Measurements from ENCODE around the gene SLC7A8. TPM values are rescaled to one million over a fixed set of nuclear protein-coding genes. Genes with fewer than 3 reads are reported as not detected.

Gene SLC7A8
- total RNA-seq, 1 donor from 2014 or later, result 56.5 TPM

DNA sequence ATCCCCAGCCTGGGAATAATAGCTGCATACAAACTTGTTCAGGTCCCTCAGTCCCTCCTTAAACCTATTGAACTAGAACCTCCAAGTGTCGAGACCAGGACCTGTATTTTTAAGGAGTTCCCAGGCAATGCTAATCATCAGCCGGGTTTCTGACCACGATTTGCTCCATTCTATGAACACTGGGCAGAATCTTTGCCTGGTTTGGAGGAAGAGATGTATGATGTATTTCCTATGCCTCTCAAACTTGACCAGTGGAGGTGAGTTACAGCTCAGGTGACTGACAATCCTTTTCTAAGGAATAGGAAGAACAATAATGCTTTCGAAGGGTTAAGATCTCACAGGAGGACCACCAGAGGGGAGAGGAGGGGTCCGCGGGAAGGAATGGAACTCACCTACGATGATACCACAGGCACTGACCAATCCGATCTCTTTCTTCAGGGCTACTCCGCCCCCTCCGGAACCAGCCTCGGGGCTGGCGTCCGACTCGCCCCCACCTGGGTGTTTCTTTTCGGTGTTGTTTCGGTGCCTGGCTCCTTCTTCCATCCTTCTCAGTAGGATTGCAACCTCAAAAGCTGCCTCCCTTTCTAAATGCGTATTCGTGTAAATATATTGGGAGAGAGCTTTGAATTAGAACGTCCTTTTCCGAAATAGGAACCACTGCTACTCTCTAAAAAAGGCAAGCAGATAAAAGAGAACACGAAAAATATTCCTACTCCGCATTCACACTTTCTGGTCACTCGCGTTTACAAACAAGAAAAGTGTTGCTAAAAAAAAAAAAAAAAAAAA lies 895 bp downstream of the SLC7A8 start:
- peaks cover 42% of the 10 kb centered on the region for H3F3A ChIP-seq (ENCODE audit: low read depth)
- peak overlapping the region; percentile 22 for H3K9ac ChIP-seq
- peaks cover 52% of the 10 kb centered on the region for H3K79me2 ChIP-seq (ENCODE audit: low read depth)
- no peaks in the 10 kb centered on the region for H3K27me3 ChIP-seq
- TF ChIP-seq EZH2phosphoT487 (IDR thresholded peaks at IDR 0.05) (no peak), EZH2 (IDR thresholded peaks at IDR 0.05) (no peak)
- TF ChIP-seq, protein P1, sequence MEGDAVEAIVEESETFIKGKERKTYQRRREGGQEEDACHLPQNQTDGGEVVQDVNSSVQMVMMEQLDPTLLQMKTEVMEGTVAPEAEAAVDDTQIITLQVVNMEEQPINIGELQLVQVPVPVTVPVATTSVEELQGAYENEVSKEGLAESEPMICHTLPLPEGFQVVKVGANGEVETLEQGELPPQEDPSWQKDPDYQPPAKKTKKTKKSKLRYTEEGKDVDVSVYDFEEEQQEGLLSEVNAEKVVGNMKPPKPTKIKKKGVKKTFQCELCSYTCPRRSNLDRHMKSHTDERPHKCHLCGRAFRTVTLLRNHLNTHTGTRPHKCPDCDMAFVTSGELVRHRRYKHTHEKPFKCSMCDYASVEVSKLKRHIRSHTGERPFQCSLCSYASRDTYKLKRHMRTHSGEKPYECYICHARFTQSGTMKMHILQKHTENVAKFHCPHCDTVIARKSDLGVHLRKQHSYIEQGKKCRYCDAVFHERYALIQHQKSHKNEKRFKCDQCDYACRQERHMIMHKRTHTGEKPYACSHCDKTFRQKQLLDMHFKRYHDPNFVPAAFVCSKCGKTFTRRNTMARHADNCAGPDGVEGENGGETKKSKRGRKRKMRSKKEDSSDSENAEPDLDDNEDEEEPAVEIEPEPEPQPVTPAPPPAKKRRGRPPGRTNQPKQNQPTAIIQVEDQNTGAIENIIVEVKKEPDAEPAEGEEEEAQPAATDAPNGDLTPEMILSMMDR (IDR thresholded peaks at IDR 0.05), result no peak
- Mint-ChIP-seq H3K4me1 (peaks cover 31% of the 10 kb centered on the region), H3K27me3 (ENCODE audit: insufficient read depth, low read depth) (peaks cover 3% of the 10 kb centered on the region), H3K27ac (no peak overlapping the region), H3K4me3 (no peak overlapping the region), H3K36me3 (peaks cover 2% of the 10 kb centered on the region), H3K9me3 (no peaks in the 10 kb centered on the region)
- H3K27ac ChIP-seq, result no peak overlapping the region
- no peaks in the 10 kb centered on the region for H3K36me3 ChIP-seq
- peaks cover 21% of the 10 kb centered on the region for H3K4me1 ChIP-seq
- peak overlapping the region; percentile 64 for H2AFZ ChIP-seq (replicated peaks)
- peak overlapping the region; percentile 79 for H3K4me3 ChIP-seq
- DNase-seq (ENCODE audit: low spot score), result peak; percentile 88
- H4K20me1 ChIP-seq (ENCODE audit: low read depth), result no peaks in the 10 kb centered on the region
- no peaks in the 10 kb centered on the region for H3K9me3 ChIP-seq (ENCODE audit: low read depth)
- H3K4me2 ChIP-seq, result peak overlapping the region; percentile 77

DNA sequence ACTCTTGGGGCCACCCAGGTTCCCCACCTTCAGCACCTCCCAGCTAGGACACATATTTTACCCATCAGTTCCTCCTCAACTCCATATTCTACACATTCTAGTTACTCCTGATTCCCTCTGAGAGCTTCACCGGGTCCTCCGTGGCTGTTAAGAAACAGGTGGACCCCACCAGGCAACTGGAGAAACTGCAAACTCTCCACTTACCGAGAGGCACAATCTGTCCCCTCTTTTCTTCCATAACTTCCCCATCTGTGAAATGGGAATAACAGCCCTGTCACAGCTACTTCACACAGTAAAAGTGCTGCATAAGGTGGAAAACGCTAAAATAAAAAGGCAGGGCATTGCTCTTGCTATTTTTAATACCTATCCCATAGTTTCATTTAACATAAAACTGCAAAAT lies 1.5 kb downstream of the SLC7A8 start:
- Histone ChIP-seq H4K20me1 (ENCODE audit: low read depth) (no peaks in the 10 kb centered on the region), H2AFZ (replicated peaks) (peak overlapping the region; percentile 5), H3K4me2 (peak overlapping the region; percentile 77), H3K4me3 (peak overlapping the region; percentile 79), H3K9me3 (ENCODE audit: low read depth) (no peaks in the 10 kb centered on the region), H3K4me1 (peaks cover 24% of the 10 kb centered on the region), H3K27ac (no peak overlapping the region), H3K36me3 (no peaks in the 10 kb centered on the region), H3F3A (ENCODE audit: low read depth) (peaks cover 49% of the 10 kb centered on the region), H3K27me3 (no peaks in the 10 kb centered on the region), H3K79me2 (ENCODE audit: low read depth) (peaks cover 58% of the 10 kb centered on the region), H3K9ac (peak overlapping the region; percentile 22)
- Mint-ChIP-seq H3K9me3 (no peaks in the 10 kb centered on the region), H3K27me3 (ENCODE audit: insufficient read depth, low read depth) (peaks cover 3% of the 10 kb centered on the region), H3K4me1 (peaks cover 31% of the 10 kb centered on the region), H3K27ac (no peak overlapping the region), H3K4me3 (no peak overlapping the region), H3K36me3 (peaks cover 2% of the 10 kb centered on the region)
- DNase-seq (ENCODE audit: low spot score), result peak; percentile 27
- no peak for TF ChIP-seq EZH2phosphoT487 (IDR thresholded peaks at IDR 0.05)
- TF ChIP-seq, protein P1 (IDR thresholded peaks at IDR 0.05), result peak; percentile 14

DNA sequence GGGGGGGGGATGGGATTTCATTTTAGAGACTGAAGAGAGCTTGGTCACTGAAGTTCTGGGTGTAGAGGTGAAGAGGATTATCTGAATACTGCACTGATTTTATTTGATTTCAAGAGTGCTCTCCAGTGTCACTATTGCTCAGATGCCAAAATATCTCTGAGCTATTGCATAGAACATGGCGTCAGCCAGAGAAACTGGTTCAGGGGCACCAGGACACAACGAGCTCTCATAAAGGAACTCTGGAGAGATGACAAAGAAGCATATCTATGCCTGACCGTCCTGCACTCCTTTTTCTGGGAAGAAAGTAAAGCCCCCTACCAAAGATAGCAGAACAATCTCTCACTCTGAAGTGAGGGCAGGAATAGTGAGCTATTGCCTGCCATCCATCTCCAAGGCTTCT lies 2.0 kb downstream of the SLC7A8 start:
- H3K4me3 Mint-ChIP-seq, result no peak overlapping the region
- H3K4me2 ChIP-seq, result peak overlapping the region; percentile 77
- peak overlapping the region; percentile 79 for H3K4me3 ChIP-seq
- TF ChIP-seq, protein P1 (IDR thresholded peaks at IDR 0.05), result no peak
- TF ChIP-seq EZH2phosphoT487 (IDR thresholded peaks at IDR 0.05), result no peak
- no peak for TF ChIP-seq EZH2 (IDR thresholded peaks at IDR 0.05)
- peaks cover 50% of the 10 kb centered on the region for H3F3A ChIP-seq (ENCODE audit: low read depth)
- no peak overlapping the region for H3K27ac ChIP-seq
- no peaks in the 10 kb centered on the region for H3K36me3 ChIP-seq
- H2AFZ ChIP-seq (replicated peaks), result peak overlapping the region; percentile 5
- no peaks in the 10 kb centered on the region for H3K9me3 ChIP-seq (ENCODE audit: low read depth)
- H4K20me1 ChIP-seq (ENCODE audit: low read depth), result no peaks in the 10 kb centered on the region
- peaks cover 3% of the 10 kb centered on the region for H3K27me3 Mint-ChIP-seq (ENCODE audit: insufficient read depth, low read depth)
- H3K4me1 Mint-ChIP-seq, result peaks cover 29% of the 10 kb centered on the region
- H3K79me2 ChIP-seq (ENCODE audit: low read depth), result peaks cover 63% of the 10 kb centered on the region
- peaks cover 24% of the 10 kb centered on the region for H3K4me1 ChIP-seq
- peaks cover 2% of the 10 kb centered on the region for H3K36me3 Mint-ChIP-seq
- no peak for DNase-seq (ENCODE audit: low spot score)
- H3K27ac Mint-ChIP-seq, result no peak overlapping the region
- no peaks in the 10 kb centered on the region for H3K9me3 Mint-ChIP-seq
- no peaks in the 10 kb centered on the region for H3K27me3 ChIP-seq
- H3K9ac ChIP-seq, result peak overlapping the region; percentile 22

All from neural progenitor cell (in vitro differentiated cells).